GM12865 (cell line): ENCODE data around the gene ARMH3.

Experiments
- DNase-seq: peaks from one replicate; pipeline ENCODE4 v3.0.0; 2010; ENCODE audit warnings: low read depth
- H3K4me3 ChIP-seq: 2 replicates; pipeline ENCODE4 v1.5.1; 2011; ENCODE audit warnings: mild to moderate bottlenecking, low read depth, low read length, control low read depth
- TF ChIP-seq, protein P1 (sequence below): IDR thresholded peaks from 2 replicates; pipeline ENCODE4 v1.5.1; 2011; ENCODE audit warnings: low read length, control low read depth, low read depth, inconsistent platforms; ENCODE audit not compliant: insufficient read depth; ENCODE audit errors: missing control alignments

The ARMH3 gene

DNA sequence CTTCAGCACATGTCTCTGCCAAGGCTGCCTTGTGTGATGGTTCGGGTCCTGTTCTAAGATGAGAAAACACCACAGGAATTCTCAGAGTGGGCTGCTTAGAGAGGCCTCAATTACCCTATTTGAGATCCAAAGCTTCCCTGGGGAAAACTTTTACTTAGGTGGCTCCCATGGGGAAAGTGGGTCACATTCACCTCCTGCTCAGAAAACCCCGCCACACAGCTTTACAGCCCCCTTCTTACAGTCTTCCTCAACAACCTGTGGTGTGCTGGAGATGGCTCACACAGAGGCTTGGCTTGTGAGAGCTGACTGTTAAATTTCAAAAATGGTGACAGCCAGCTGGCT lies 175.8 kb downstream of the ARMH3 start:
- TF ChIP-seq, protein P1, sequence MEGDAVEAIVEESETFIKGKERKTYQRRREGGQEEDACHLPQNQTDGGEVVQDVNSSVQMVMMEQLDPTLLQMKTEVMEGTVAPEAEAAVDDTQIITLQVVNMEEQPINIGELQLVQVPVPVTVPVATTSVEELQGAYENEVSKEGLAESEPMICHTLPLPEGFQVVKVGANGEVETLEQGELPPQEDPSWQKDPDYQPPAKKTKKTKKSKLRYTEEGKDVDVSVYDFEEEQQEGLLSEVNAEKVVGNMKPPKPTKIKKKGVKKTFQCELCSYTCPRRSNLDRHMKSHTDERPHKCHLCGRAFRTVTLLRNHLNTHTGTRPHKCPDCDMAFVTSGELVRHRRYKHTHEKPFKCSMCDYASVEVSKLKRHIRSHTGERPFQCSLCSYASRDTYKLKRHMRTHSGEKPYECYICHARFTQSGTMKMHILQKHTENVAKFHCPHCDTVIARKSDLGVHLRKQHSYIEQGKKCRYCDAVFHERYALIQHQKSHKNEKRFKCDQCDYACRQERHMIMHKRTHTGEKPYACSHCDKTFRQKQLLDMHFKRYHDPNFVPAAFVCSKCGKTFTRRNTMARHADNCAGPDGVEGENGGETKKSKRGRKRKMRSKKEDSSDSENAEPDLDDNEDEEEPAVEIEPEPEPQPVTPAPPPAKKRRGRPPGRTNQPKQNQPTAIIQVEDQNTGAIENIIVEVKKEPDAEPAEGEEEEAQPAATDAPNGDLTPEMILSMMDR, result no peak
- no peak overlapping the region for H3K4me3 ChIP-seq
- no peak for DNase-seq

DNA sequence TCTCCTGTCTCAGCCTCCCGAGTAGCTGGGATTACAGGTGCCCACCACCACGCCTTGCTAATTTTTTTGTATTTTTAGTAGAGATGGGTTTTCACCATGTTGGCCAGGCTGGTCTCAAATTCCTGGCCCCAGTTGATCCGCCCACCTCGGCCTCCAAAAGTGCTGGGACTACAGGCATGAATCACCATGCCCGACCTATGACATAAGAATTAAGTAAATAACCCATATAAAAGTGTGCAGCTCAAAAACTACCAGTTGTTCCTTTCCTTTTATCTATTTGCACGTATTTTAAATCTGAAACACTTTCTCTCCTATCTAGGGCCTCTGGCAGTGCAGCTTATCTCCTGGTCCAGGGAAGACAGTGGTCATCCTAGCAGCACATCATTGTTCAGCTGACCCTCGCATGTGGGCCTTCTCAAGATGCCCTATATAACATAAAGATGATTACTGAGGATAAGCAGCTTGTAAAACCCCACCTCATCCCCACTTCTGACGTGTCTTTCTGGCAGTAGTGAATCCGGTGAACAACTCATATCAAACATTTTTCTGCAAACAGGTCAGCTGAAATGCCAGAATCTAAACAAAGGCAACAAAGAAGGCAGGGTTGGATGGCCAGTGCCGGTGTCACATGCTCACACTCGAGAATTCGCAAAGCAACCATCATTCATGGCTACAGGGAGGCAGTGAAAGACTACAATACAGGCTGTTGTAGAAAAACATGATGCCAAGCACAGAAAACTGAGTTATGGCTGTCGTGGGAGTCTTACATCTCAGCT lies 176.3 kb downstream of the ARMH3 start:
- H3K4me3 ChIP-seq, result no peak overlapping the region
- TF ChIP-seq, protein P1, result no peak
- no peak for DNase-seq

DNA sequence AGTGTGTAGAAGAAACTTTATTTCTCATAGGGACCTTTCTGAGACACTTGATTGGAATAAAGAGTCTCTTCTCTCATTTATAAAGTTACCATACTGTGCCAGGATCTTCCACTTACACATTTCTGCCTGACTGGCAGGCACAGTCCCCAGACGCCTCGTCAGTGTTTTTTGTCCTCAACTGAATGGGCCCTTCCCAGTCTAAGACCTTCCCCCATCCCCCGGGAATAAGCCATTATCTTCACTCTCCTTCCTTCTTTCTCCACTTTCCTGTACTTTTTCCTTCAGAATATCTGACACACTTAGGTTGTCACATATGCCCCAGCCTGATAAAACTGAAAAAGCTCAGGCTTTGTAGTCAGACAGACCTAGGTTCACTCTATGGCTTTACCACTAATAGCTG lies 177.1 kb downstream of the ARMH3 start:
- TF ChIP-seq, protein P1, result no peak
- no peak for DNase-seq
- no peak overlapping the region for H3K4me3 ChIP-seq

DNA sequence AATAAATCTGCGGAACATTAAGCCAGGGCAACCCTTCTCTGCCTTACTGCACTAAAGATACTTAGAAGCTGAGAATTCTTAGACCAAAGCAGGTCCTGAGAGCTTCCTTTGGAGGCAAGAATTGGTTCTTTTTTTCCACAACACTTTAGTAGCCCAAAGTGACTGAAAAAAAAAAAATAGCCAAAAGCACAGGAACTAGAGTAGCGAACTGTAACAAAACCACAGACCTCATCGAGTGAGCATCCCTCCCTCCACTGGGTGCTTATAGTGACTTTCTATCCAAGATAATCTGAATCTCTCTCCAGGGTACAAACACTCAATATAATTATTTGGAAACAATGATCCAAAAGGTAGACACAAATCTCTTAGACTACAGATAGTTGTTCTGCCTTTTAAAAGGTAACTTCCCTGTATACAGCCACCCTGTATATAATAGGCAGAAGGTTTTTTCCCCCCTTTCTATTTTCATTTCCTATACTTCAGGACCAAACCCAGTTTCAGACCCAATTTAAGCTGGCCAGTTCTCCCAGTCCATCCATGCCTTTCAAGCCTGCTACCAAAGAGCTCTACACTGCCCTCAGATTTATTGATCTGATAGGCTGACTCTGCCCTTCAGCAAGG lies 180.8 kb downstream of the ARMH3 start:
- no peak for DNase-seq
- no peak overlapping the region for H3K4me3 ChIP-seq
- TF ChIP-seq, protein P1, result no peak

DNA sequence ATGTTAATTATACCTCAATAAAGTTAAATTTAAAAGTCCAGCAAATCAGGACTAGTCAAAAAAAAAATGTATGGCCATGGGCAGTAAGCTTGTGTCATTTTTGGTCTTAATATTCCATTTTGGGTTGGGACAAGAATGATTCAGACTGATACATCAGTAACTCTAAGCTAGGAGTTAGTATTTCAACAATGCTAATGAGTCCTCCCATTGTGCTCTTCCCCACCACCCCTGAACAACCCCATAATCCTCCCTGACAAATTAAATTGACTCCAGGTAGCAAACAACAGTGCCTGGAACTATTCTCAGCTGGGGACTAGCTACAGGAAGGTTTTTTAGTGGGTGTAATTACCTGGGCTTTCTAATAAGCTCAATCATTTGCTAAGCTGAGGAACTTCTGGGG lies 181.7 kb downstream of the ARMH3 start:
- no peak overlapping the region for H3K4me3 ChIP-seq

DNA sequence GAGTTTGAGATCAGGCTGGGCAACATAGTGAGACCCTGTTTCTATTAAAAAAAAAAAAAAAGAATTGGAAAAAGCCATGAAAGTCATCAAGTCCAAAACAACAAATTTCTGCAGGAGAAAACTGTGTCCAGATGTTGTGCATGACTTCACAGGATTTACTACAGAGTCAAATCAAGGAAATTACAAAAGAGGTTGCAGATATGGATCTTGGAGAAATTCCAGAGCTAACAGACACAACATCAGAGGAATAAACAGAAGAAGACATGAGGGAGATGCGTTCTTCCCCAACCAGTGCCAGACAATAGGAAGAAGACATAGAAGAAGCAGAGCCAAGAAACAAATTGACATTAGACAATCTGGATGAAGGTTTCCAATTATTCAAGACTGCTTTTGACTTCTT lies 188.0 kb downstream of the ARMH3 start:
- no peak for DNase-seq
- TF ChIP-seq, protein P1, result no peak
- H3K4me3 ChIP-seq, result no peak overlapping the region

More for the DNA sequence above, 181.7 kb downstream of the ARMH3 start:
- TF ChIP-seq, protein P1, result no peak
- DNase-seq, result no peak

DNA sequence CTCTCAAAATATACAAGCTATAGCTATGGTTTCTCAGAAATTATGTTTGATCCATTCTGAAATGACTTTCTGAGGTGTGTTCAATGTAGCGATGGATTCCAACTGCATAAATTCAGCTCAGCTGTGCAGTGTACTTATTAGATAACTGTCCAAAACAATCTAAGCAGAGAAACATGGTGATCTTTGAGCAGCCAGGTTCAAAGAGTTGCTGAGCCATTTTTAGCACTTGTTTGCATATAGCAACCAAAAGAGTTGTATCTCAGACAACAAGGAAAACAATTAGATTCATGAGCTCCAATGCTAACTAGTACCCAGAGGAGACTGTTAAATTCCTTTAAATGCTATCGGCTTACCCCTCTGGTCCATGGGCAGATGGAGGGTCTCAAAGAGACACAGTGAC lies 196.4 kb downstream of the ARMH3 start:
- DNase-seq, result peak; percentile 63
- peak overlapping the region; percentile 44 for H3K4me3 ChIP-seq

More for the DNA sequence above, 196.4 kb downstream of the ARMH3 start:
- TF ChIP-seq, protein P1, result no peak
